KMS-11 (cell line): ENCODE data around the gene PRRC2C.

Experiments
- H2AFZ ChIP-seq: fragments of 200-600 bp; sonication (generic); 2 replicates; pipeline ENCODE4 v1.6.1; 2016; ENCODE audit warnings: antibody characterized with exemption, mixed run types, low read depth
- H3K27ac ChIP-seq: fragments of 200-600 bp; sonication (generic); 2 replicates; pipeline ENCODE4 v1.6.1; 2016; ENCODE audit warnings: mild to moderate bottlenecking, mixed run types
- H3K27me3 ChIP-seq: fragments of 200-600 bp; sonication (generic); 2 replicates; pipeline ENCODE4 v1.6.1; 2017; ENCODE audit warnings: mild to moderate bottlenecking, low read depth, mixed run types, moderate library complexity; ENCODE audit not compliant: insufficient read depth
- H3K36me3 ChIP-seq: fragments of 200-600 bp; sonication (generic); 2 replicates; pipeline ENCODE4 v1.6.1; 2017; ENCODE audit warnings: mild to moderate bottlenecking, mixed run types; ENCODE audit not compliant: insufficient read depth
- H3K4me1 ChIP-seq: fragments of 200-600 bp; sonication (generic); 2 replicates; pipeline ENCODE4 v1.6.1; 2016; ENCODE audit warnings: mild to moderate bottlenecking, low read depth, mixed run types; ENCODE audit not compliant: poor library complexity, severe bottlenecking
- H3K4me2 ChIP-seq: fragments of 200-600 bp; sonication (generic); 2 replicates; pipeline ENCODE4 v1.7.0; 2016; ENCODE audit warnings: mild to moderate bottlenecking, mixed run types
- H3K4me3 ChIP-seq: fragments of 200-600 bp; sonication (generic); IDR thresholded peaks from 2 replicates; pipeline ENCODE4 v1.6.1; 2017; ENCODE audit warnings: low read depth, low read length, mixed read lengths; ENCODE audit not compliant: insufficient read depth
- H3K79me2 ChIP-seq: fragments of 200-600 bp; sonication (generic); 2 replicates; pipeline ENCODE4 v1.6.1; 2016; ENCODE audit warnings: low read depth, mixed run types; ENCODE audit not compliant: insufficient read depth
- H3K9ac ChIP-seq: fragments of 200-600 bp; sonication (generic); 2 replicates; pipeline ENCODE4 v1.6.1; 2016; ENCODE audit warnings: mild to moderate bottlenecking, mixed run types
- H4K20me1 ChIP-seq: fragments of 200-600 bp; sonication (generic); 2 replicates; pipeline ENCODE4 v1.6.1; 2016; ENCODE audit warnings: mild to moderate bottlenecking, mixed run types; ENCODE audit not compliant: insufficient read depth
- CTCF ChIP-seq: fragments of 200-600 bp; sonication (generic); conservative IDR thresholded peaks from 2 replicates; pipeline ENCODE4 v1.6.1; 2017; ENCODE audit warnings: low read depth, mild to moderate bottlenecking, antibody characterized with exemption, low read length, moderate library complexity, mixed read lengths

The PRRC2C gene

GRCh38 chr1:171616586-171616985, 131.3 kb downstream of the PRRC2C start:
- H3K79me2 ChIP-seq: no peaks in the 10 kb centered on the region
- no peak overlapping the region for H3K9ac ChIP-seq
- H2AFZ ChIP-seq: no peak overlapping the region
- H3K4me3 ChIP-seq: no peak overlapping the region
- no peak overlapping the region for H3K27ac ChIP-seq
- no peak for TF ChIP-seq CTCF
- H3K27me3 ChIP-seq: no peaks in the 10 kb centered on the region
- H4K20me1 ChIP-seq: no peaks in the 10 kb centered on the region
- H3K36me3 ChIP-seq: no peaks in the 10 kb centered on the region
- no peaks in the 10 kb centered on the region for H3K4me1 ChIP-seq
- H3K4me2 ChIP-seq: no peak overlapping the region

- no peak within 1 kb of the TSS for H3K27ac ChIP-seq
- H3K36me3 ChIP-seq: no peaks in the 10 kb centered on the region
- H2AFZ ChIP-seq: no peak within 1 kb of the TSS
- no peaks in the 10 kb centered on the region for H3K4me1 ChIP-seq
- no peaks in the 10 kb centered on the region for H4K20me1 ChIP-seq
- no peaks in the 10 kb centered on the region for H3K27me3 ChIP-seq
- H3K9ac ChIP-seq: no peak within 1 kb of the TSS
- no peak within 1 kb of the TSS for H3K4me3 ChIP-seq
- H3K79me2 ChIP-seq: no peaks in the 10 kb centered on the region
- no peak within 1 kb of the TSS for H3K4me2 ChIP-seq
- TF ChIP-seq CTCF: no peak
These were observed 136.8 kb downstream of the PRRC2C start, which contains the start of gene MYOCOS for GRCh38 chr1:171622152-171622462. Gene MYOCOS (plus strand): TSS chr1:171622243. CDS start chr1:171623884, 1,641 bp downstream.

GRCh38 chr1:171623651-171624331, 138.5 kb downstream of the PRRC2C start:
- Histone ChIP-seq H3K9ac (no peak overlapping the region), H3K4me2 (no peak overlapping the region), H3K79me2 (no peaks in the 10 kb centered on the region), H3K36me3 (no peaks in the 10 kb centered on the region), H4K20me1 (no peaks in the 10 kb centered on the region), H2AFZ (no peak overlapping the region), H3K4me1 (no peaks in the 10 kb centered on the region), H3K27ac (no peak overlapping the region), H3K4me3 (no peak overlapping the region), H3K27me3 (no peaks in the 10 kb centered on the region)
- TF ChIP-seq CTCF: no peak

- no peak overlapping the region for H3K4me2 ChIP-seq
- no peak for TF ChIP-seq CTCF
These were observed 139.9 kb downstream of the PRRC2C start for GRCh38 chr1:171625225-171625624.

More at GRCh38 chr1:171625225-171625624, 139.9 kb downstream of the PRRC2C start:
- no peaks in the 10 kb centered on the region for H3K4me1 ChIP-seq
- no peak overlapping the region for H3K9ac ChIP-seq
- no peak overlapping the region for H3K27ac ChIP-seq
- no peaks in the 10 kb centered on the region for H3K27me3 ChIP-seq
- no peak overlapping the region for H3K4me3 ChIP-seq
- no peaks in the 10 kb centered on the region for H3K36me3 ChIP-seq
- H4K20me1 ChIP-seq: no peaks in the 10 kb centered on the region
- no peaks in the 10 kb centered on the region for H3K79me2 ChIP-seq
- no peak overlapping the region for H2AFZ ChIP-seq
